ENCODE data around the gene CEP85L. TPM values are rescaled to one million over a fixed set of nuclear protein-coding genes. Genes with fewer than 3 reads are reported as not detected.

CEP85L gene
- total and polyA plus RNA-seq, 2 of the 13 experiments (the other 11 are each of a cell fraction or from before 2014, with no cell fraction given) = 0.44 to 1.7 TPM

DNA sequence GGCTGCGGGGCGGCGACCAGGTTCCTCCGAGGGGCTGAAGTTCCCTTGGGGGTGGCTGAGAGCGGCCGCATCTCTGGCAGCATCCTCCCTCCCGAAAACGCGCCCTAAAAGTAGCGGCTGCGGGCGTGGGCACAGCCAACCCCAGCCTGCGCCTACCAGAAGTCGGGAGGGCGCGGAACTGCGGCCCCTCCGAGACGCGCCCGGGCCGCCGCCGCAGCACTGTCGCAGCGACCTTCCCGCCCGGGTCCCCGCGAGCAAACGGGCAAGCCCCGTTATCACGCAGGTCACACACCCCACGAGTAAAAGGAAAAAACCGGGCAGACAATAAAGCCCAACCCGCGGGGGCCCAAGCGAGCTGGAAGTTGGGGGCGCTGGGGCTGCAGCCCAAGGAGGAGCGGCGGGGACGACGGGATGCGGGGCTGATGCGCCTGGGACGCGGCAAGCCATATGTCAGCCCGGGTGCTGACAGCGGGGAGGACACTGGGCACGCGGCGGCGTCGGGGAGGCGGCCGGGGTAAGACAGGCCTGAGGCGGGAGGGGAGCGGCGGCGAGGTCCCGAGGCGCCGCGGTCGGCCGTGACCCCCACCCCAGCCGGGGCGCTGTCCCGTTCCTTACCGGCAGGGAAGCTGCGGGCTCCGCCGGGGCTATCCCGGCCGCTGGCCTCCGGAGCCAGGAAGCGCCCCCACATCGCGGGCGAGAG lies 659 bp downstream of the CEP85L start (continued):
- TF ChIP-seq, protein P1, sequence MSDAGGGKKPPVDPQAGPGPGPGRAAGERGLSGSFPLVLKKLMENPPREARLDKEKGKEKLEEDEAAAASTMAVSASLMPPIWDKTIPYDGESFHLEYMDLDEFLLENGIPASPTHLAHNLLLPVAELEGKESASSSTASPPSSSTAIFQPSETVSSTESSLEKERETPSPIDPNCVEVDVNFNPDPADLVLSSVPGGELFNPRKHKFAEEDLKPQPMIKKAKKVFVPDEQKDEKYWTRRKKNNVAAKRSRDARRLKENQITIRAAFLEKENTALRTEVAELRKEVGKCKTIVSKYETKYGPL (CRISPR knock-in tag; IDR thresholded peaks at IDR 0.05) = no peak
- TF ChIP-seq RFXAP (CRISPR knock-in tag; IDR thresholded peaks at IDR 0.05; ENCODE audit: borderline replicate concordance) = no peak
- TF ChIP-seq ZZZ3 (CRISPR knock-in tag; IDR thresholded peaks at IDR 0.05; ENCODE audit: borderline replicate concordance) = no peak
- TF ChIP-seq AFF4 (CRISPR knock-in tag; IDR thresholded peaks at IDR 0.05) = no peak
- no peak for TF ChIP-seq RARG (CRISPR knock-in tag; IDR thresholded peaks at IDR 0.05; ENCODE audit: low read depth)
- TF ChIP-seq ZNF317 (CRISPR knock-in tag; IDR thresholded peaks at IDR 0.05) = no peak; the same call in 1 of the 2 replicates
- no peak for TF ChIP-seq ZNF570 (CRISPR knock-in tag; IDR thresholded peaks at IDR 0.05; ENCODE audit: borderline replicate concordance)
- TF ChIP-seq MYNN (CRISPR knock-in tag; IDR thresholded peaks at IDR 0.05; ENCODE audit: low read depth) = no peak
- TF ChIP-seq, protein P2, sequence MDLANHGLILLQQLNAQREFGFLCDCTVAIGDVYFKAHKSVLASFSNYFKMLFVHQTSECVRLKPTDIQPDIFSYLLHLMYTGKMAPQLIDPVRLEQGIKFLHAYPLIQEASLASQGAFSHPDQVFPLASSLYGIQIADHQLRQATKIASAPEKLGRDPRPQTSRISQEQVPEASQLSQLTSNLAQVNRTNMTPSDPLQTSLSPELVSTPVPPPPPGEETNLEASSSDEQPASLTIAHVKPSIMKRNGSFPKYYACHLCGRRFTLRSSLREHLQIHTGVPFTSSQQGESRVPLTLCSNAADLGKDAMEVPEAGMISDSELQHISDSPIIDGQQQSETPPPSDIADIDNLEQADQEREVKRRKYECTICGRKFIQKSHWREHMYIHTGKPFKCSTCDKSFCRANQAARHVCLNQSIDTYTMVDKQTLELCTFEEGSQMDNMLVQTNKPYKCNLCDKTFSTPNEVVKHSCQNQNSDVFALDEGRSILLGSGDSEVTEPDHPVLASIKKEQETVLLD (CRISPR knock-in tag; IDR thresholded peaks at IDR 0.05; ENCODE audit: low read depth) = no peak
- TF ChIP-seq EP300 (IDR thresholded peaks at IDR 0.05; ENCODE audit: low read depth in 2 of 2, low read length in 2 of 2) = no peak
- TF ChIP-seq EP300 (CRISPR knock-in tag; IDR thresholded peaks at IDR 0.05; ENCODE audit: borderline replicate concordance) = no peak
- no peak for TF ChIP-seq AKAP8 (CRISPR knock-in tag; IDR thresholded peaks at IDR 0.05)
- TF ChIP-seq, protein P3, sequence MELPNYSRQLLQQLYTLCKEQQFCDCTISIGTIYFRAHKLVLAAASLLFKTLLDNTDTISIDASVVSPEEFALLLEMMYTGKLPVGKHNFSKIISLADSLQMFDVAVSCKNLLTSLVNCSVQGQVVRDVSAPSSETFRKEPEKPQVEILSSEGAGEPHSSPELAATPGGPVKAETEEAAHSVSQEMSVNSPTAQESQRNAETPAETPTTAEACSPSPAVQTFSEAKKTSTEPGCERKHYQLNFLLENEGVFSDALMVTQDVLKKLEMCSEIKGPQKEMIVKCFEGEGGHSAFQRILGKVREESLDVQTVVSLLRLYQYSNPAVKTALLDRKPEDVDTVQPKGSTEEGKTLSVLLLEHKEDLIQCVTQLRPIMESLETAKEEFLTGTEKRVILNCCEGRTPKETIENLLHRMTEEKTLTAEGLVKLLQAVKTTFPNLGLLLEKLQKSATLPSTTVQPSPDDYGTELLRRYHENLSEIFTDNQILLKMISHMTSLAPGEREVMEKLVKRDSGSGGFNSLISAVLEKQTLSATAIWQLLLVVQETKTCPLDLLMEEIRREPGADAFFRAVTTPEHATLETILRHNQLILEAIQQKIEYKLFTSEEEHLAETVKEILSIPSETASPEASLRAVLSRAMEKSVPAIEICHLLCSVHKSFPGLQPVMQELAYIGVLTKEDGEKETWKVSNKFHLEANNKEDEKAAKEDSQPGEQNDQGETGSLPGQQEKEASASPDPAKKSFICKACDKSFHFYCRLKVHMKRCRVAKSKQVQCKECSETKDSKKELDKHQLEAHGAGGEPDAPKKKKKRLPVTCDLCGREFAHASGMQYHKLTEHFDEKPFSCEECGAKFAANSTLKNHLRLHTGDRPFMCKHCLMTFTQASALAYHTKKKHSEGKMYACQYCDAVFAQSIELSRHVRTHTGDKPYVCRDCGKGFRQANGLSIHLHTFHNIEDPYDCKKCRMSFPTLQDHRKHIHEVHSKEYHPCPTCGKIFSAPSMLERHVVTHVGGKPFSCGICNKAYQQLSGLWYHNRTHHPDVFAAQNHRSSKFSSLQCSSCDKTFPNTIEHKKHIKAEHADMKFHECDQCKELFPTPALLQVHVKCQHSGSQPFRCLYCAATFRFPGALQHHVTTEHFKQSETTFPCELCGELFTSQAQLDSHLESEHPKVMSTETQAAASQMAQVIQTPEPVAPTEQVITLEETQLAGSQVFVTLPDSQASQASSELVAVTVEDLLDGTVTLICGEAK (IDR thresholded peaks at IDR 0.05) = no peak
- TF ChIP-seq, protein P3 (CRISPR knock-in tag; IDR thresholded peaks at IDR 0.05) = 0 out of 2 replicates have a peak, but pooled peaks have one; percentile 34

All from HepG2 (cell line).